DOHH2 (cell line): Measurements from ENCODE around the gene ANG.

Experiments
- H3F3A ChIP-seq: fragments of 200-600 bp; sonication (generic), shearing (Covaris generic); 2 replicates; pipeline ENCODE4 v1.6.0; 2016; ENCODE audit warnings: antibody characterized with exemption, mild to moderate bottlenecking; ENCODE audit not compliant: control insufficient read depth, insufficient read depth
- H3K27ac ChIP-seq: fragments of 200-600 bp; sonication (generic); 2 replicates; pipeline ENCODE4 v1.5.1; 2014; ENCODE audit warnings: low read depth, mild to moderate bottlenecking, low read length, moderate library complexity
- H3K27me3 ChIP-seq: fragments of 200-600 bp; sonication (generic); 2 replicates; pipeline ENCODE4 v1.6.1; 2014; ENCODE audit warnings: mild to moderate bottlenecking, low read length, mixed read lengths; ENCODE audit not compliant: control insufficient read depth
- H3K36me3 ChIP-seq: fragments of 200-600 bp; sonication (generic); 2 replicates; pipeline ENCODE4 v1.6.1; 2014; ENCODE audit warnings: mild to moderate bottlenecking, low read length, moderate library complexity, mixed read lengths; ENCODE audit not compliant: control insufficient read depth
- H3K4me1 ChIP-seq: fragments of 200-600 bp; sonication (generic); 2 replicates; pipeline ENCODE4 v1.6.1; 2014; ENCODE audit warnings: mild to moderate bottlenecking, low read length, mixed read lengths; ENCODE audit not compliant: control insufficient read depth
- H3K4me2 ChIP-seq: fragments of 200-600 bp; sonication (generic); 2 replicates; pipeline ENCODE4 v1.6.0; 2014; ENCODE audit warnings: mild to moderate bottlenecking, low read length, moderate library complexity
- H3K4me3 ChIP-seq: fragments of 200-600 bp; sonication (generic); 2 replicates; pipeline ENCODE4 v1.5.1; 2014; ENCODE audit warnings: mild to moderate bottlenecking, low read length, mixed read lengths
- H3K79me2 ChIP-seq: fragments of 200-600 bp; sonication (generic); 2 replicates; pipeline ENCODE4 v1.6.1; 2014; ENCODE audit warnings: mild to moderate bottlenecking, low read length, mixed read lengths; ENCODE audit not compliant: control insufficient read depth
- H3K9me2 ChIP-seq: fragments of 200-600 bp; sonication (generic); replicated peaks from 2 replicates; pipeline ENCODE4 v1.6.1; 2014; ENCODE audit warnings: mild to moderate bottlenecking, low read length, mixed read lengths; ENCODE audit not compliant: control insufficient read depth
- H3K9me3 ChIP-seq: fragments of 200-600 bp; sonication (generic); 2 replicates; pipeline ENCODE4 v1.6.1; 2014; ENCODE audit warnings: antibody characterized with exemption, low read length, mixed read lengths; ENCODE audit not compliant: control insufficient read depth, insufficient read depth
- H4K20me1 ChIP-seq: fragments of 200-600 bp; sonication (generic); 2 replicates; pipeline ENCODE4 v1.6.0; 2014; ENCODE audit warnings: low read depth, mild to moderate bottlenecking, antibody characterized with exemption, low read length, moderate library complexity; ENCODE audit not compliant: control insufficient read depth, insufficient read depth
- CTCF ChIP-seq: fragments of 200-600 bp; sonication (generic); IDR thresholded peaks from one replicate; pipeline ENCODE4 v1.5.1; 2014; ENCODE audit warnings: antibody characterized with exemption, mild to moderate bottlenecking, low read depth, low read length; ENCODE audit not compliant: poor library complexity, severe bottlenecking
- EZH2phosphoT487 ChIP-seq: fragments of 200-600 bp; sonication (generic); IDR thresholded peaks from 2 replicates; pipeline ENCODE4 v1.6.1; 2017; ENCODE audit warnings: borderline replicate concordance, mild to moderate bottlenecking, antibody characterized with exemption, low read length, moderate library complexity, mixed read lengths

ANG gene

GRCh38 chr14:20706657-20707355, 18.2 kb downstream of the ANG start:
- H3F3A ChIP-seq: no peaks in the 10 kb centered on the region
- TF ChIP-seq CTCF (no peak), EZH2phosphoT487 (no peak)
- no peaks in the 10 kb centered on the region for H3K4me1 ChIP-seq
- H3K27me3 ChIP-seq: no peaks in the 10 kb centered on the region
- H3K27ac ChIP-seq: no peak overlapping the region
- no peaks in the 10 kb centered on the region for H4K20me1 ChIP-seq
- H3K4me3 ChIP-seq: no peak overlapping the region
- peaks cover 5% of the 10 kb centered on the region; the same call in 1 of the 2 replicates for H3K9me3 ChIP-seq
- H3K9me2 ChIP-seq: no peaks in the 10 kb centered on the region
- H3K79me2 ChIP-seq: no peaks in the 10 kb centered on the region
- H3K36me3 ChIP-seq: no peaks in the 10 kb centered on the region
- H3K4me2 ChIP-seq: no peak overlapping the region

- Histone ChIP-seq H3K27me3 (no peaks in the 10 kb centered on the region), H3K4me1 (no peaks in the 10 kb centered on the region)
Measured at GRCh38 chr14:20707622-20708021, 19.1 kb downstream of the ANG start.

GRCh38 chr14:20711261-20711660, 22.7 kb downstream of the ANG start:
- Histone ChIP-seq H3K27me3 (no peaks in the 10 kb centered on the region), H3K4me3 (no peak overlapping the region), H3K79me2 (no peaks in the 10 kb centered on the region), H4K20me1 (no peaks in the 10 kb centered on the region), H3K9me3 (peaks cover 5% of the 10 kb centered on the region; the same call in 1 of the 2 replicates), H3K36me3 (no peaks in the 10 kb centered on the region), H3K9me2 (no peaks in the 10 kb centered on the region), H3K4me2 (no peak overlapping the region), H3K27ac (no peak overlapping the region), H3K4me1 (no peaks in the 10 kb centered on the region), H3F3A (no peaks in the 10 kb centered on the region)
- TF ChIP-seq EZH2phosphoT487: no peak
- no peak for TF ChIP-seq CTCF

More at GRCh38 chr14:20707622-20708021, 19.1 kb downstream of the ANG start:
- no peaks in the 10 kb centered on the region for H3K9me2 ChIP-seq
- H3K4me2 ChIP-seq: no peak overlapping the region
- peaks cover 5% of the 10 kb centered on the region; the same call in 1 of the 2 replicates for H3K9me3 ChIP-seq
- H3K79me2 ChIP-seq: no peaks in the 10 kb centered on the region
- no peaks in the 10 kb centered on the region for H3K36me3 ChIP-seq
- no peaks in the 10 kb centered on the region for H3F3A ChIP-seq
- no peak for TF ChIP-seq EZH2phosphoT487
- no peak for TF ChIP-seq CTCF
- H3K27ac ChIP-seq: no peak overlapping the region
- H3K4me3 ChIP-seq: no peak overlapping the region
- H4K20me1 ChIP-seq: no peaks in the 10 kb centered on the region
